Neural crest cell (in vitro differentiated cells): ENCODE measurements around the gene ELAC1. TPM values are rescaled to one million over a fixed set of nuclear protein-coding genes. Genes with fewer than 3 reads are reported as not detected.

Experiments
- DNase-seq: peaks from one replicate; pipeline ENCODE4 v3.0.0; 2021; ENCODE audit warnings: low read depth, mixed read lengths, low spot score
- H3K27ac Mint-ChIP-seq: one replicate; pipeline ENCODE4 v1.8.0; 2021; ENCODE audit warnings: mild to moderate bottlenecking, mixed read lengths; ENCODE audit not compliant: unreplicated experiment
- H3K27me3 Mint-ChIP-seq: 2 replicates; pipeline ENCODE4 v1.8.0; 2021; ENCODE audit warnings: low read depth, mild to moderate bottlenecking, mixed read lengths
- H3K36me3 Mint-ChIP-seq: 2 replicates; pipeline ENCODE4 v1.8.0; 2021; ENCODE audit warnings: low read depth, mild to moderate bottlenecking, mixed read lengths
- H3K4me1 Mint-ChIP-seq: 2 replicates; pipeline ENCODE4 v1.8.0; 2021; ENCODE audit warnings: mixed read lengths
- H3K4me3 Mint-ChIP-seq: one replicate; pipeline ENCODE4 v1.8.0; 2021; ENCODE audit warnings: mild to moderate bottlenecking, mixed read lengths
- H3K9me3 Mint-ChIP-seq: 2 replicates; pipeline ENCODE4 v1.8.0; 2021; ENCODE audit warnings: mixed read lengths
- CTCF ChIP-seq: fragments of 200-600 bp; sonication (generic); conservative IDR thresholded peaks from 2 replicates; pipeline ENCODE4 v1.5.0; 2021; ENCODE audit warnings: antibody characterized with exemption, mild to moderate bottlenecking
- total RNA-seq: library from RNA; stranded (reverse); gene quantifications from 2 replicates; pipeline ENCODE4 v1.2.1, GENCODE V29; 2021

ELAC1 gene
- total RNA-seq, 1 donor from 2014 or later, result 15.0 TPM

- no peak overlapping the region for H3K4me3 Mint-ChIP-seq
- TF ChIP-seq CTCF, result no peak
Measured at GRCh38 chr18:50933684-50934083, 34.2 kb upstream of the ELAC1 start.

GRCh38 chr18:50934545-50935211 lies 33.2 kb upstream of the ELAC1 start:
- Mint-ChIP-seq H3K4me1 (peaks cover 28% of the 10 kb centered on the region), H3K36me3 (peaks cover 2% of the 10 kb centered on the region), H3K9me3 (no peaks in the 10 kb centered on the region), H3K27ac (peak overlapping the region; percentile 68), H3K27me3 (no peaks in the 10 kb centered on the region), H3K4me3 (no peak overlapping the region)
- DNase-seq, result no peak
- TF ChIP-seq CTCF, result no peak

More at GRCh38 chr18:50933684-50934083, 34.2 kb upstream of the ELAC1 start:
- H3K27me3 Mint-ChIP-seq, result no peaks in the 10 kb centered on the region
- DNase-seq, result no peak
- H3K4me1 Mint-ChIP-seq, result peaks cover 28% of the 10 kb centered on the region
- H3K27ac Mint-ChIP-seq, result no peak overlapping the region
- no peaks in the 10 kb centered on the region for H3K9me3 Mint-ChIP-seq
- peaks cover 4% of the 10 kb centered on the region for H3K36me3 Mint-ChIP-seq

GRCh38 chr18:50935493-50936191 lies 32.2 kb upstream of the ELAC1 start:
- H3K27me3 Mint-ChIP-seq, result no peaks in the 10 kb centered on the region
- H3K27ac Mint-ChIP-seq, result no peak overlapping the region
- DNase-seq, result no peak
- H3K4me3 Mint-ChIP-seq, result no peak overlapping the region
- H3K36me3 Mint-ChIP-seq, result peaks cover 3% of the 10 kb centered on the region
- H3K4me1 Mint-ChIP-seq, result peaks cover 28% of the 10 kb centered on the region
- H3K9me3 Mint-ChIP-seq, result no peaks in the 10 kb centered on the region
- no peak for TF ChIP-seq CTCF

GRCh38 chr18:50937183-50937582 lies 30.7 kb upstream of the ELAC1 start:
- Mint-ChIP-seq H3K9me3 (no peaks in the 10 kb centered on the region), H3K4me3 (no peak overlapping the region), H3K27me3 (no peaks in the 10 kb centered on the region), H3K27ac (no peak overlapping the region), H3K4me1 (peaks cover 28% of the 10 kb centered on the region), H3K36me3 (peaks cover 5% of the 10 kb centered on the region)
- DNase-seq, result no peak
- TF ChIP-seq CTCF, result no peak

- Mint-ChIP-seq H3K4me3 (no peak overlapping the region), H3K9me3 (no peaks in the 10 kb centered on the region), H3K27ac (no peak overlapping the region), H3K36me3 (peaks cover 3% of the 10 kb centered on the region), H3K27me3 (no peaks in the 10 kb centered on the region), H3K4me1 (peaks cover 18% of the 10 kb centered on the region)
- no peak for TF ChIP-seq CTCF
- DNase-seq, result no peak
Measured at GRCh38 chr18:50938912-50939311, 28.9 kb upstream of the ELAC1 start.
